Measurements from ENCODE around the gene ZNF438.

DNA sequence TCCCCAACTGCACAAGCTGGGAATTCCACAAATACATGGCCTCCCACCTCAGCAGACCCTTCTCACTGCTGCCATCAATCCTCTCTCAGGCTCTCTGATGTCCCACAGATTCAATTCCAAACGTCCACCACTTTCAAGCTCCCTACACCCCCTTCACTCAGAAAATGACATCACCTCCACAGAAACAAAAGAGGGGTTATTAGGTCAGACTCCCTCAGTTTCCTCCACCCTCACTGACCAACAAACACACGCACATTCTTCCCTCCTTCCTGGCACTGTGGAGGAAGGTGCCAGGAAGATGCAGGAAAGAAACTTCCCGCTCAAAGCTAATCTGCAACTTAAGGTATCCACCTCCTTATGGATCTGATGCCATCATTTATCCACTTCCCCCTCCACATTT lies 18.3 kb downstream of the ZNF438 start:
- TF ChIP-seq, protein P1, sequence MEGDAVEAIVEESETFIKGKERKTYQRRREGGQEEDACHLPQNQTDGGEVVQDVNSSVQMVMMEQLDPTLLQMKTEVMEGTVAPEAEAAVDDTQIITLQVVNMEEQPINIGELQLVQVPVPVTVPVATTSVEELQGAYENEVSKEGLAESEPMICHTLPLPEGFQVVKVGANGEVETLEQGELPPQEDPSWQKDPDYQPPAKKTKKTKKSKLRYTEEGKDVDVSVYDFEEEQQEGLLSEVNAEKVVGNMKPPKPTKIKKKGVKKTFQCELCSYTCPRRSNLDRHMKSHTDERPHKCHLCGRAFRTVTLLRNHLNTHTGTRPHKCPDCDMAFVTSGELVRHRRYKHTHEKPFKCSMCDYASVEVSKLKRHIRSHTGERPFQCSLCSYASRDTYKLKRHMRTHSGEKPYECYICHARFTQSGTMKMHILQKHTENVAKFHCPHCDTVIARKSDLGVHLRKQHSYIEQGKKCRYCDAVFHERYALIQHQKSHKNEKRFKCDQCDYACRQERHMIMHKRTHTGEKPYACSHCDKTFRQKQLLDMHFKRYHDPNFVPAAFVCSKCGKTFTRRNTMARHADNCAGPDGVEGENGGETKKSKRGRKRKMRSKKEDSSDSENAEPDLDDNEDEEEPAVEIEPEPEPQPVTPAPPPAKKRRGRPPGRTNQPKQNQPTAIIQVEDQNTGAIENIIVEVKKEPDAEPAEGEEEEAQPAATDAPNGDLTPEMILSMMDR (IDR thresholded peaks at IDR 0.05), result no peak
- no peak for TF ChIP-seq EP300 (IDR thresholded peaks at IDR 0.05)
- TF ChIP-seq POLR2A (IDR thresholded peaks at IDR 0.05), result no peak

Data from sigmoid colon (tissue), 4 donors.